HCT116 (cell line): ENCODE data around the gene TUBA4A.

Source experiments
- EZH2 ChIP-seq: fragments of 200-600 bp; sonication (generic); IDR thresholded peaks from 2 replicates; pipeline ENCODE4 v1.6.1; 2017; ENCODE audit warnings: antibody characterized with exemption, mixed run types
- RAD21 ChIP-seq: IDR thresholded peaks from 2 replicates; pipeline ENCODE4 v1.6.1; 2012; ENCODE audit warnings: low read depth, mild to moderate bottlenecking

GRCh38 chr2:219245148-219245898 lies 8.4 kb downstream of the TUBA4A start, which contains the start of the genes GLB1L and STK16:
- no peak for TF ChIP-seq RAD21
- no peak for TF ChIP-seq EZH2
